Endothelial cell (in vitro differentiated cells): ENCODE measurements around the gene DHRS1. TPM values are rescaled to one million over a fixed set of nuclear protein-coding genes. Genes with fewer than 3 reads are reported as not detected.

ENCODE experiments used
- DNase-seq: peaks from one replicate; pipeline ENCODE4 v3.0.0; 2021; ENCODE audit warnings: low spot score
- H3K27ac Mint-ChIP-seq: one replicate; pipeline ENCODE4 v1.8.0; 2021; ENCODE audit warnings: mixed read lengths, inconsistent platforms; ENCODE audit not compliant: unreplicated experiment
- H3K27me3 Mint-ChIP-seq: one replicate; pipeline ENCODE4 v1.8.0; 2021; ENCODE audit warnings: mild to moderate bottlenecking, moderate library complexity, mixed read lengths, inconsistent platforms; ENCODE audit not compliant: unreplicated experiment
- H3K36me3 Mint-ChIP-seq: one replicate; pipeline ENCODE4 v1.8.0; 2021; ENCODE audit warnings: mild to moderate bottlenecking, low read depth, mixed read lengths, inconsistent platforms; ENCODE audit not compliant: unreplicated experiment
- H3K4me1 Mint-ChIP-seq: one replicate; pipeline ENCODE4 v1.8.0; 2021; ENCODE audit warnings: mild to moderate bottlenecking, mixed read lengths, inconsistent platforms; ENCODE audit not compliant: unreplicated experiment
- H3K4me3 Mint-ChIP-seq: one replicate; pipeline ENCODE4 v1.8.0; 2021; ENCODE audit warnings: mild to moderate bottlenecking, mixed read lengths, inconsistent platforms; ENCODE audit not compliant: unreplicated experiment
- H3K9me3 Mint-ChIP-seq: one replicate; pipeline ENCODE4 v1.8.0; 2021; ENCODE audit warnings: mixed read lengths, inconsistent platforms; ENCODE audit not compliant: unreplicated experiment
- total RNA-seq: library from RNA; stranded (reverse); fragmentation: NEBNext Ultra II Directional; extraction: Animal tissue kit (Norgen Biotek cat#: 25700); gene quantifications from one replicate; pipeline ENCODE4 v1.2.1, GENCODE V29; 2021; ENCODE audit not compliant: unreplicated experiment
- TF ChIP-seq, protein P1 (sequence below): fragments of 200-600 bp; sonication (generic); IDR thresholded peaks from one replicate; pipeline ENCODE4 v1.5.0; 2021; ENCODE audit warnings: antibody characterized with exemption; ENCODE audit not compliant: unreplicated experiment

Gene DHRS1
- total RNA-seq, 1 donor from 2014 or later: 17.7 TPM

DNA sequence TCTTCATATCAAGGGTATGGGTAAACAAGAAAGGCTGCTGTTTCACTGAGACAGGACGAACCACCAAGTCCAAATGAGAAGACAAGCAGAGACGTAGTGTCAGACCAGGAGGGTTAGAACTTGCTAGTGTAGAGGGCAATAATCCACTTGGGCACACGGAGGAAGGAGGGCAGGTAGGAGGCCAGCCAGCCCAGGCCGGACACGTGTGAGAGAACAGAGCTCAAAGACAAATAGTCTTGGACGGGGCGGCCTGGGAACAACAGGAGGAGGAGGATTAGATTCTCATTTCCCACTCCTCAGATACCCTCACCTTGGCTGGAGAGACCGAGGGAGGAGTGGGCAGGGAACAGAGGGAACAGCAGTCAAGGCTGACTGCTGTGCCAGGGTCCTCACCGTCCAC lies 8.8 kb downstream of the DHRS1 start:
- Mint-ChIP-seq H3K27me3 (peaks cover 8% of the 10 kb centered on the region), H3K27ac (no peak overlapping the region), H3K36me3 (peaks cover 21% of the 10 kb centered on the region), H3K9me3 (no peaks in the 10 kb centered on the region), H3K4me3 (no peak overlapping the region), H3K4me1 (no peaks in the 10 kb centered on the region)
- DNase-seq: no peak
- TF ChIP-seq, protein P1, sequence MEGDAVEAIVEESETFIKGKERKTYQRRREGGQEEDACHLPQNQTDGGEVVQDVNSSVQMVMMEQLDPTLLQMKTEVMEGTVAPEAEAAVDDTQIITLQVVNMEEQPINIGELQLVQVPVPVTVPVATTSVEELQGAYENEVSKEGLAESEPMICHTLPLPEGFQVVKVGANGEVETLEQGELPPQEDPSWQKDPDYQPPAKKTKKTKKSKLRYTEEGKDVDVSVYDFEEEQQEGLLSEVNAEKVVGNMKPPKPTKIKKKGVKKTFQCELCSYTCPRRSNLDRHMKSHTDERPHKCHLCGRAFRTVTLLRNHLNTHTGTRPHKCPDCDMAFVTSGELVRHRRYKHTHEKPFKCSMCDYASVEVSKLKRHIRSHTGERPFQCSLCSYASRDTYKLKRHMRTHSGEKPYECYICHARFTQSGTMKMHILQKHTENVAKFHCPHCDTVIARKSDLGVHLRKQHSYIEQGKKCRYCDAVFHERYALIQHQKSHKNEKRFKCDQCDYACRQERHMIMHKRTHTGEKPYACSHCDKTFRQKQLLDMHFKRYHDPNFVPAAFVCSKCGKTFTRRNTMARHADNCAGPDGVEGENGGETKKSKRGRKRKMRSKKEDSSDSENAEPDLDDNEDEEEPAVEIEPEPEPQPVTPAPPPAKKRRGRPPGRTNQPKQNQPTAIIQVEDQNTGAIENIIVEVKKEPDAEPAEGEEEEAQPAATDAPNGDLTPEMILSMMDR: no peak

GRCh38 chr14:24289649-24290280 lies 9.8 kb downstream of the DHRS1 start:
- Mint-ChIP-seq H3K27ac (no peak overlapping the region), H3K36me3 (peaks cover 15% of the 10 kb centered on the region), H3K4me1 (no peaks in the 10 kb centered on the region), H3K9me3 (no peaks in the 10 kb centered on the region), H3K4me3 (no peak overlapping the region), H3K27me3 (peaks cover 11% of the 10 kb centered on the region)
- TF ChIP-seq, protein P1: no peak
- no peak for DNase-seq

GRCh38 chr14:24286996-24287395 lies 12.6 kb downstream of the DHRS1 start:
- no peak for DNase-seq
- no peak overlapping the region for H3K27ac Mint-ChIP-seq
- H3K4me3 Mint-ChIP-seq: no peak overlapping the region
- no peaks in the 10 kb centered on the region for H3K9me3 Mint-ChIP-seq
- H3K4me1 Mint-ChIP-seq: no peaks in the 10 kb centered on the region
- TF ChIP-seq, protein P1: no peak
- peaks cover 13% of the 10 kb centered on the region for H3K27me3 Mint-ChIP-seq
- peaks cover 15% of the 10 kb centered on the region for H3K36me3 Mint-ChIP-seq

DNA sequence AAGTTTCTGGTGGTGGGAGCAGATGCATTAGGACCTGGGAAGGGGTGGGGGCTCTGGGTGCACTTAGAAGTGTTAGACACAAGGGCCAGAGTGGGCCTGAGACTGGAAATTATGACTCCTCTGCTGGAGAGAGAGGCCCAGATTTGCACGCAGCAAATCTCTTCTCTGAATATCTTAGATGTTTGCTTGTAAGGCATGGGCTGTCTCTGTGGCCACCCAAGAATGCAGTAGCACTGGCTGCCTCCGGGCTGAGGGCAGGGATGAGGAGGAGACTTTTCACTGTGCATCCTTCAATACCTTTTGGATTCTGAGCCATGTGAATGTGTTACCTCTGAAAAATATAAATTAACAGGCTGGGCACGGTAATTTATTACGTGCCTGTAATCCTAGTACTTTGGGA lies 14.2 kb downstream of the DHRS1 start:
- H3K9me3 Mint-ChIP-seq: no peaks in the 10 kb centered on the region
- no peaks in the 10 kb centered on the region for H3K4me1 Mint-ChIP-seq
- H3K27me3 Mint-ChIP-seq: peaks cover 17% of the 10 kb centered on the region
- H3K27ac Mint-ChIP-seq: no peak overlapping the region
- no peak for DNase-seq
- TF ChIP-seq, protein P1: no peak
- H3K36me3 Mint-ChIP-seq: peaks cover 4% of the 10 kb centered on the region
- no peak overlapping the region for H3K4me3 Mint-ChIP-seq

DNA sequence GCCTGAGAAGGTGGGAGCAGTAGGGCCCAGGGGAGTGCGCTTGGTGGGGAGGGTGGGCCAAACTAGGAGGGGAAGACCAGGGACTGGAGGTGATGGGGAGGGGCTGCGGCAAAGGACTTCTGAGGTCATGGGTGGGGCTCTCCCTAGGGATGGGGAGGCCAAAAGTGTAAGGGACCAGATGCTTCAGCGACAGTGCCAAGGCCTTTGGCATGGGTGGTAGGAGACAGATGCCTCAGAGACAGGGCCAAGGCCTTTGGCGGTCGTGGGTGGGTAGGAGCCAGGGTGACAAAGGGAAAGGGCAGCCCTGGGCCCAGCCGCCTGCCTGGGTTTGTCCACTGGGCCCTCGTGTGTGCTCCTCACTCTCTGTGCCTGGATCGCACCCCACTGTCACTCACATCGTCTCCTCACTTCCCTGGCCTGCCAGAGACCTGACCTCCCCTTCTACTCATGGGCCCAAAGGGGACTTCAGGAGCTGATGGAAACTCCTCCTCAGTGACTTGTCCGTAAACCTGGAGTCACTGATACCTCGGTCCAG lies 15.0 kb downstream of the DHRS1 start:
- H3K9me3 Mint-ChIP-seq: no peaks in the 10 kb centered on the region
- no peak for DNase-seq
- H3K4me3 Mint-ChIP-seq: no peak overlapping the region
- TF ChIP-seq, protein P1: no peak
- peaks cover 3% of the 10 kb centered on the region for H3K36me3 Mint-ChIP-seq
- H3K4me1 Mint-ChIP-seq: no peaks in the 10 kb centered on the region
- H3K27ac Mint-ChIP-seq: no peak overlapping the region
- peaks cover 18% of the 10 kb centered on the region for H3K27me3 Mint-ChIP-seq
